HG03196 (cell line): ENCODE data around the gene HYOU1.
A peak's percentile ranks its signal among the peaks of the same experiment; 100 is the strongest.
"Not testable (repeated sequence)": the region's sequence is repeated elsewhere in the genome, so short reads cannot be mapped to it uniquely, and the experiment has no call there.

Experiments used
- ATAC-seq: cut with Tn5 transposase; IDR thresholded peaks from one replicate; pipeline ENCODE4 v1.9.1; 2021; ENCODE audit not compliant: unreplicated experiment

Gene HYOU1

GRCh38 chr11:119019996-119020395, 37.0 kb downstream of the HYOU1 start:
- ATAC-seq, result no peak

DNA sequence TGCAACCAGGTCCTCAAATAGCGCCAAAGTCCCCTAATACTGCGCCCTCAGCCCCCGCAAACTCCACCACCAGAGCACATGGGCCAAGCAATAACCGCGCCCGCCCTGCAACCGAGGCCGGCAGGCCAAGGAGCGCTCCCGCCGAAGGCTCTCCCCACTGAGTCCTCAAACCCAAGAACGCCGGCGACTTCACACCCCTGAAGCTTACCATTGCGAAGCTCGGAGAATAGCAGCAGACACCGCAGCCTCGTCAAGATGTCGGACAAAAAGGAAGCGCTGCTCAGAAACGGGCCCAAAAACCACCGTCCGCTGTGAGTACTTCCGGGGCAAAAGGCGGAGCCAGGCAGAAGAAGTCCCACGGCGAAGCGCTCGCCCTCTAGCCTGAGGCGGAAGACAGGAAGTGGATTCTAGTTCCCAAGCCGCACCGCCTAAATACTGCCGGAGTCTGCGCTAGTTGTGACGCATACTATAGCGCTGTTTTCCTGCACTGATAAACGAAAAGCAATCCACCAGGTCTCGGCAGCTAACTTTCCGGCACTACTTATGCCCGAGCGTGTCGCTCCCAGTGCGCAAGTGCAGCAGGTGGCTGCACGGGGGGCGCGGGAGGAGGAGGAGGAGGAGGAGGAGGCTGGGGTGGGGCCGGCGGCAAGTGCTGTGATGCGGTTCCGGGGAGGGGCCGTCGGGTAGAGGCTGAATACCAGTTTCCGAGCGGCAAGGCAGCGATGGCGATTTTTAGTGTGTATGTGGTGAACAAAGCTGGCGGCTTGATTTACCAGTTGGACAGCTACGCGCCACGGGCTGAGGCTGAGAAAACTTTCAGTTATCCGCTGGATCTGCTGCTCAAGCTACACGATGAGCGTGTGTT, 38.7 kb downstream of the HYOU1 start, which contains the start of the genes RPS25 and TRAPPC4:
Gene RPS25, minus strand, starts transcription at position 270 of the 865 bp plus-strand sequence. Its CDS starts 59 bp downstream, at position 211.
Gene TRAPPC4, plus strand, starts transcription at position 693 of the 865 bp plus-strand sequence. Its CDS starts 30 bp downstream, at position 723.
- ATAC-seq, result peak; percentile 86

DNA sequence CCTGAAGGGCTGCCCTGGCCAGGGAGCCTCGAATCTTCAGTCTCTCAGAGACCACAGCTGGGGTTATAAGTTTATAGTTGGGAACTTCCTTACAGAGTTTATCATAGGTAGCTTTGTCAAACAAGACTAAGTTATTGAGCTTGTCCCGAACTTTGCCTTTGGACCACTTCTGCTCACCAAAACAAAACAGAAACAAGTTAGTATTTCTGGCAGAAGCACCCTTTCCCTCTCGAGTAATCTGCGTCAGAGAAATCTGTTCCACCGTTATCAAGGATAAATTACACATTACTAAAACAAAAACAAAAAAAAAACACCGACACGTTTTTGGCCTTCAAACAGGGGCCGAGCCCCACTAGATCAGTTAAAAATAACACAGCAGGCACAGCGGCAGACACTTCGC, 39.6 kb downstream of the HYOU1 start:
- not testable (repeated sequence) for ATAC-seq

- no peak for ATAC-seq
Measured at GRCh38 chr11:119016216-119017009, 40.6 kb downstream of the HYOU1 start.

- no peak for ATAC-seq
Measured at GRCh38 chr11:119015054-119015611, 41.9 kb downstream of the HYOU1 start.

- no peak for ATAC-seq
Measured at GRCh38 chr11:119014209-119014924, 42.6 kb downstream of the HYOU1 start.

GRCh38 chr11:119012629-119013170, 44.3 kb downstream of the HYOU1 start:
- ATAC-seq, result no peak

DNA sequence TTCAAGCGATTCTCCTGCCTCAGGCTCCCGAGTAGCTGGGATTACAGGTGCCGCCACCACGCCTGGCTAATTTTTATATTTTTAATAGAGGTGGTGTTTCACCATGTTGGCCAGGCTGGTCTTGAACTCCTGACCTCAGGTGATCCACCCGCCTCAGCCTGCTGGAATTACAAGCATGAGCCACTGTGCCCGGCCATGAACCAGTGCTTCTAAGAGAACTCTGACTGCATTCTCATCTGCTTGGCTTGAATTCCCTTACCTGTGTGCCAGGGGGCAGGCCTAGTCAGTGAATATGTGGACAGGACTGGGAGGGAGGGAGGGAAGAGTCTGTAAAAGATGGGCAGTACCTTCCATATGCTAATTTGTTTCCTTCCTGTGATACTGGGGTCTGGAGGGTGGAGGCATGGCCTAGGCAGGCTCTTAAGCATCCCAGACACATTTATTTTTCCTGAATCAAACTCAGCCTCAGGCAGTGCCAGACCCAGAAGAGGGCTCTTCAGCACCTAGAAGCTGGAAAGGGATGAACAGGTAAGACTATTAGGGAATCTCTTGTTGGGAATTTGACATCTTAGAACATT, 45.4 kb downstream of the HYOU1 start:
- ATAC-seq, result no peak

GRCh38 chr11:119006656-119007055, 50.3 kb downstream of the HYOU1 start:
- ATAC-seq, result no peak

DNA sequence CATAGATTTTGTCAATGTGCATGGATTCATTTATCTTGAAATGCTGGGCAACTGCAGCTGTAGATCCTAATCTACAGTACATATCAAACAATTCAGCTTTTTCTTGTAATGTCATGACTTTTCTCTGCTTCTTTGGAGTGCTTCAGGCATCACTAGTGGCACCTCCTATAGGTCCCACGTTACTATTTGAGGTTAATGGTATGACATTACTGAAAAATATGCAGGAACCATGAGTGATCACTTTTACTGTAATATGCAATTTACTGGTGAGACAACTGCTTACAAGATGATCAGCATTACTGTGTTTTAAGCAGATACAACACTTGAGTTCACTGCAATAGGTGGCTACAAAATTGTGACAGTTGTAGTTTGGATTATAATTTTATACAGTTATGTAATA, 56.1 kb downstream of the HYOU1 start:
- ATAC-seq, result no peak

DNA sequence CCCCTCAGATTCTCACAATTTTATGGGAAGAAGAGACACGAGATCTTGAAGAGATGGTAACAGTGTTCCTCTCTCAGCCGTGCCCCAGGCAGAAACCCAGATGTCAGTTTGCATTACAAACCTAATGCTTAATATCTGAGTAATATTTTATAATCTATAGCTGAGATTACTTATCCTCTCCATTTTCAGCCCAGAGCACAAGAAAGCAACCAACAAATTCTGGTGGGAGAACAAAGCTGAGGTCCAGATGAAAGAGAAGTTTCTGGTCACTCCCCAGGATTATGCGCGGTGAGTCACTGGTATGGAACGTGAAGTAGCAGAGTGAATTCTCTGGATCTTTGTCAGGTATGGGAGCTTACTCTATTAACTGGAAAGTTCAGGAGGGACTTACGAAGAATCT, 58.2 kb downstream of the HYOU1 start:
- ATAC-seq, result no peak

DNA sequence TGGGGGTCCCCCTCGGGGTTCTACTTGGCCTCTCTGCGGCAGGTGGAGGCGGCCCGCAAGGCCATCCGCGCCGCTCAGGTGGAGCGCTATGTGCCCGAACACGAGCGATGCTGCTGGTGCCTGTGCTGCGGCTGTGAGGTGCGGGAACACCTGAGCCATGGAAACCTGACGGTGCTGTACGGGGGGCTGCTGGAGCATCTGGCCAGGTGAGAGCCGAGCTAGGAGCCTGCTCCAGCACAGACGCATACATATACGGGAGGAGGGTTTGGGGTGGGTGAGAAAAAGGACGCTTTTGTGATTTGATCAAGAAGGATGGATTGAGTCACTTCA, 58.7 kb downstream of the HYOU1 start:
- ATAC-seq, result peak; percentile 19

DNA sequence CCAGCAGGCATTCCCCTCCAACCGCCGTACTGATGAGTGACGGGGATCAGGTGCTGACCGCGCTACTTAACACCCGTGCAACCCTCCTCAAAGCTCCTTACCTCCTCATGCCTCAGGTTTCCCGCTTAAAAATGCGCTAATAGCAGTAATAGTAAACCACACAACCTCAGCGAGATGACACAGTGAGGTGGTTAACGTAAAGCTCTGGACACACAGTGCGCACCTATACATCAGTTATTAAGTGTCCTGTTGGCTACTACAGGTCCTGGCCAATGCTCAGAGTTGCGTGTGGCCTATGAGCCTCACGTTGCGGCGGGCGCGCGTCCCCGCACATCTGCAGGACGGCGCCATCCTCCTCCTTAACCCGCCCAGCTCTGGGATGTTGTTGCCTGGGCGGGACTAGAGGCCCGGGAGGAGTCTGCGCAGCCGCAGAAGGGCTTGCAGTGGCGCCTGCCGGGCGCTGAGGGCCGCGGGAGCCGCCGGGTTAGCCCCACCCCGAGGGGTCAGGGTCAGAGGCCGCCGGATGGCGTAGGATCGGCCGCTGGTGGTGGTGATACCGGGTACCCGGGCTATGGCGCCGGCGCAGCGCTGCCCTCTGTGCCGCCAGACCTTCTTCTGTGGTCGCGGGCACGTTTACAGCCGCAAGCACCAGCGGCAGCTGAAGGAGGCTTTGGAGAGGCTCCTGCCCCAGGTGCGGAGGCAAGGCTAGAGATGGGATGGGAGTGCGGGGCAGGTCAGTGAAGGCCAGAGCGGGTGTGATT, 59.2 kb downstream of the HYOU1 start, which contains the start of gene CENATAC:
Gene CENATAC, plus strand, starts transcription at position 512 of the 761 bp plus-strand sequence. Its CDS starts 60 bp downstream, at position 572.
- peak; percentile 82 for ATAC-seq

GRCh38 chr11:118996926-118997626, 59.9 kb downstream of the HYOU1 start:
- ATAC-seq, result peak; percentile 7
